PC-9 (cell line): ENCODE measurements around the gene PLD5. TPM values are rescaled to one million over a fixed set of nuclear protein-coding genes. Genes with fewer than 3 reads are reported as not detected.

Experiments used
- BruUV-seq: library from RNA; stranded (reverse); fragments of 400-500 nt; replicated peaks from 2 replicates; lab custom pipeline; 2021; lab: Mats Ljungman, UMichigan
- CTCF ChIA-PET: fragments of 300-600 bp; sonication (Branson Sonifier 250); formaldehyde crosslinking; loops from one replicate; lab custom pipeline; 2022; ENCODE audit warnings: antibody characterized with exemption; lab: Charles Lee
- POLR2A ChIA-PET: fragments of 300-600 bp; sonication (Branson Sonifier 250); formaldehyde crosslinking; loops from one replicate; lab custom pipeline; 2022; ENCODE audit warnings: antibody characterized with exemption; ENCODE audit not compliant: unreplicated experiment; lab: Charles Lee
- DNase-seq, 2 experiments: peaks; one replicate each; pipeline versions ENCODE4 v3.0.0 to v3.0.0-alpha.2; 2015 to 2022; ENCODE audit warnings: mixed read lengths in 1 of 2
- H2AFZ ChIP-seq: fragments of 200-600 bp; sonication (generic); 2 replicates; pipeline ENCODE4 v1.8.1; 2017; ENCODE audit warnings: antibody characterized with exemption
- H3F3A ChIP-seq: fragments of 200-600 bp; sonication (generic); 2 replicates; pipeline ENCODE4 v1.8.1; 2017; ENCODE audit warnings: antibody characterized with exemption, mild to moderate bottlenecking, low read depth; ENCODE audit not compliant: insufficient read depth
- H3K27ac ChIP-seq: fragments of 200-600 bp; sonication (generic); 2 replicates; pipeline ENCODE4 v1.6.1; 2016; ENCODE audit warnings: mixed run types
- H3K27me3 ChIP-seq: fragments of 200-600 bp; sonication (generic); 2 replicates; pipeline ENCODE4 v1.6.1; 2016; ENCODE audit warnings: low read depth, mixed run types; ENCODE audit not compliant: insufficient read depth
- H3K36me3 ChIP-seq: fragments of 200-600 bp; sonication (generic); 2 replicates; pipeline ENCODE4 v1.6.1; 2016; ENCODE audit warnings: low read depth, mixed run types
- H3K4me1 ChIP-seq: fragments of 200-600 bp; sonication (generic); replicated peaks from 2 replicates; pipeline ENCODE4 v1.6.1; 2016; ENCODE audit warnings: mixed run types; ENCODE audit not compliant: insufficient read depth
- H3K4me2 ChIP-seq: fragments of 200-600 bp; sonication (generic); 2 replicates; pipeline ENCODE4 v1.6.1; 2017; ENCODE audit warnings: mixed run types
- H3K4me3 ChIP-seq: fragments of 200-600 bp; sonication (generic); 2 replicates; pipeline ENCODE4 v1.6.1; 2016; ENCODE audit warnings: mixed run types
- H3K79me2 ChIP-seq: fragments of 200-600 bp; sonication (generic); 2 replicates; pipeline ENCODE4 v1.6.1; 2017; ENCODE audit warnings: low read depth, mixed run types
- H3K9me2 ChIP-seq: fragments of 200-600 bp; sonication (generic); 2 replicates; pipeline ENCODE4 v1.8.1; 2017; ENCODE audit warnings: mild to moderate bottlenecking; ENCODE audit not compliant: insufficient read depth
- H3K9me3 ChIP-seq: fragments of 200-600 bp; sonication (generic); 2 replicates; pipeline ENCODE4 v1.8.1; 2016; ENCODE audit warnings: low read depth; ENCODE audit not compliant: insufficient read depth
- H4K20me1 ChIP-seq: fragments of 200-600 bp; sonication (generic); 2 replicates; pipeline ENCODE4 v1.8.1; 2017; ENCODE audit not compliant: insufficient read depth
- EZH2 ChIP-seq: fragments of 200-600 bp; sonication (generic); IDR thresholded peaks from 2 replicates; pipeline ENCODE4 v1.8.0; 2017; ENCODE audit warnings: antibody characterized with exemption, low read depth
- intact Hi-C: fragments of 100-400 bp; cut with micrococcal nuclease; formaldehyde crosslinking; loops from one replicate; pipeline ENCODE4 v1.10.0; 2022; ENCODE audit not compliant: unreplicated experiment
- total RNA-seq: library from RNA; stranded (reverse); gene quantifications from 2 replicates; pipeline ENCODE4 v1.2.3, GENCODE V29; 2021
- TF ChIP-seq, protein P1 (sequence below): fragments of 200-600 bp; sonication (generic); conservative IDR thresholded peaks from 2 replicates; pipeline ENCODE4 v1.6.1; 2017; ENCODE audit warnings: mixed run types, antibody characterized with exemption, mild to moderate bottlenecking, moderate library complexity

PLD5 gene
- total RNA-seq, 1 experiment from 2014 or later = not detected

DNA sequence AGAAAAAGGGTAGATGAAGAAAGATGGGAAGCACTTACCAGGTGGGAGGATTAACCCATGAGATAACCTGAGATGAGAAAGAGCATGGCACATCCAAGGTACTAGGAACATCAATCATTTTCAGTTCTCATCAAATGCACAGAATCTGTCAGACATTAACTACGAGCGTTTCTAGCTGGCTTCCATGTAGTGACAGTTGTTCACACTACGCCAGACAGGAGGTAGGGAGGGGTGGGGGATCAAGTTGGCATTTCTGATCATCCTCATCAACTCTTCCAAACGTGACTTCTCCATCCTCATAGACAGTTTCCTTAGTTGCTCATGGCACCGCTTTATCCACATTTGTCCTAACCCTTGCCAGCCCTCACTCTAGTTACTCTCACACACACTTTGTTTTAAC, 120.2 kb downstream of the PLD5 start:
- no TSS peak for BruUV-seq
- H3K36me3 ChIP-seq = no peaks in the 10 kb centered on the region
- H3K79me2 ChIP-seq = no peaks in the 10 kb centered on the region
- ChIA-PET POLR2A (no interaction called here), CTCF (no interaction called here)
- no peak for DNase-seq
- TF ChIP-seq, protein P1, sequence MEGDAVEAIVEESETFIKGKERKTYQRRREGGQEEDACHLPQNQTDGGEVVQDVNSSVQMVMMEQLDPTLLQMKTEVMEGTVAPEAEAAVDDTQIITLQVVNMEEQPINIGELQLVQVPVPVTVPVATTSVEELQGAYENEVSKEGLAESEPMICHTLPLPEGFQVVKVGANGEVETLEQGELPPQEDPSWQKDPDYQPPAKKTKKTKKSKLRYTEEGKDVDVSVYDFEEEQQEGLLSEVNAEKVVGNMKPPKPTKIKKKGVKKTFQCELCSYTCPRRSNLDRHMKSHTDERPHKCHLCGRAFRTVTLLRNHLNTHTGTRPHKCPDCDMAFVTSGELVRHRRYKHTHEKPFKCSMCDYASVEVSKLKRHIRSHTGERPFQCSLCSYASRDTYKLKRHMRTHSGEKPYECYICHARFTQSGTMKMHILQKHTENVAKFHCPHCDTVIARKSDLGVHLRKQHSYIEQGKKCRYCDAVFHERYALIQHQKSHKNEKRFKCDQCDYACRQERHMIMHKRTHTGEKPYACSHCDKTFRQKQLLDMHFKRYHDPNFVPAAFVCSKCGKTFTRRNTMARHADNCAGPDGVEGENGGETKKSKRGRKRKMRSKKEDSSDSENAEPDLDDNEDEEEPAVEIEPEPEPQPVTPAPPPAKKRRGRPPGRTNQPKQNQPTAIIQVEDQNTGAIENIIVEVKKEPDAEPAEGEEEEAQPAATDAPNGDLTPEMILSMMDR = no peak
- TF ChIP-seq EZH2 = no peak
- H2AFZ ChIP-seq = no peak overlapping the region
- H3K27ac ChIP-seq = no peak overlapping the region
- no peaks in the 10 kb centered on the region for H3K9me2 ChIP-seq
- H3F3A ChIP-seq = no peaks in the 10 kb centered on the region
- peaks cover 5% of the 10 kb centered on the region; the same call in 1 of the 2 replicates for H3K27me3 ChIP-seq
- H3K4me3 ChIP-seq = no peak overlapping the region
- H3K4me1 ChIP-seq = no peaks in the 10 kb centered on the region
- H4K20me1 ChIP-seq = no peaks in the 10 kb centered on the region
- H3K9me3 ChIP-seq = no peaks in the 10 kb centered on the region
- no peak overlapping the region for H3K4me2 ChIP-seq
- intact Hi-C loops = no loop called here

DNA sequence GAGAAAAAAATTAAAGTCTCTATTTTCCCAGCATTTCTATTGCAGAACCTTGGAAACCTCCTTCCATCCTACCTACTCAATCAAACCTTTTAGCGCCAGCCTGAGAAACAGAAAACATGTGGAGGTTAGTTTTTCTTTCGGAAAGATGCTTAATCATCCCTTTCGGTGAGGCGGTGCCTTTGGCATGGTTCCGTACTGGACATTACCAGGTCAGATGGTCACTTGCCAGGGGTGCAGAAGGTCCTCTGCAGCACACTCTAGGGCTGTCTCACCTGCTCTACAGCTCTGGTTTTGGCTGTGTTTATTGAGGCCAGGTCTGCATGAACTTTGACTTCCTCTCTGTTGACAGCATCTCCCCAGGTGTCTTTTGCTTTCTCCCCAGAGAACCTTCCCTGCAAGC, 121.5 kb downstream of the PLD5 start:
- H3K4me2 ChIP-seq = no peak overlapping the region
- H2AFZ ChIP-seq = no peak overlapping the region
- ChIA-PET CTCF (interaction anchor here (0.6 kb wide), 1 partner anchor 392 kb away, joined by 3 read pairs; no protein-coding TSS in a partner anchor), POLR2A (no interaction called here)
- H3K36me3 ChIP-seq = no peaks in the 10 kb centered on the region
- no peaks in the 10 kb centered on the region for H3F3A ChIP-seq
- no peak for TF ChIP-seq EZH2
- TF ChIP-seq, protein P1 = no peak
- no peaks in the 10 kb centered on the region for H3K9me2 ChIP-seq
- no peaks in the 10 kb centered on the region for H3K9me3 ChIP-seq
- H4K20me1 ChIP-seq = no peaks in the 10 kb centered on the region
- H3K27ac ChIP-seq = no peak overlapping the region
- no peaks in the 10 kb centered on the region for H3K79me2 ChIP-seq
- H3K27me3 ChIP-seq = peaks cover 18% of the 10 kb centered on the region; the same call in 1 of the 2 replicates
- H3K4me1 ChIP-seq = no peaks in the 10 kb centered on the region
- no peak for DNase-seq
- intact Hi-C loops = no loop called here
- no TSS peak for BruUV-seq
- H3K4me3 ChIP-seq = no peak overlapping the region

DNA sequence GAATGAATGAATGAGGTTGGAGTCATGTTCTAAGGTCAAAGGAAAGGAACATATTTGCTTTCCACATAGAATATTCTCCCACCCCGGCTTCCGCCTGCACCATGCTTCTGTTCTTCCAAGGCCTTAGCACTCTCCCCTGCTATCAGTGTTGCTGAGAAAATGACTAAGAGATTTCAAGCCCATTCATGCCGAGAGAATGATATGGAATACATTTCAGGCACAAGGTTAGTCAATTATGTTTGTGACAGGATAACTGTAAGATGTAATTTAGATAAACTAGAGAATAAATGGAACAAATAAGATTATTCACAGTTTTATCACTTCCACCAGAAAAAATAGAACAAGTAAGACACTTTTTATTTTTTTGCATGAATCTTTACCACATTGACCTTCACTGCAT, 122.6 kb downstream of the PLD5 start:
- no peaks in the 10 kb centered on the region for H3K9me2 ChIP-seq
- H3K27me3 ChIP-seq = peaks cover 26% of the 10 kb centered on the region; the same call in 1 of the 2 replicates
- no peaks in the 10 kb centered on the region for H3K4me1 ChIP-seq
- no peaks in the 10 kb centered on the region for H3F3A ChIP-seq
- H3K4me2 ChIP-seq = no peak overlapping the region
- POLR2A ChIA-PET = no interaction called here
- no peak overlapping the region for H3K27ac ChIP-seq
- H3K79me2 ChIP-seq = no peaks in the 10 kb centered on the region
- CTCF ChIA-PET = no interaction called here
- H3K36me3 ChIP-seq = no peaks in the 10 kb centered on the region
- intact Hi-C loops = no loop called here
- no peak overlapping the region for H2AFZ ChIP-seq
- TF ChIP-seq EZH2 = no peak
- TF ChIP-seq, protein P1 = no peak
- no peaks in the 10 kb centered on the region for H3K9me3 ChIP-seq
- H3K4me3 ChIP-seq = no peak overlapping the region
- no peak for DNase-seq
- no peaks in the 10 kb centered on the region for H4K20me1 ChIP-seq
- no TSS peak for BruUV-seq
